Vagina (tissue), 2 donors: ENCODE measurements around the gene LHX4. TPM values are rescaled to one million over a fixed set of nuclear protein-coding genes. Genes with fewer than 3 reads are reported as not detected.

Source experiments
- DNase-seq, 2 donors: peaks; one replicate each; pipeline ENCODE4 v3.0.0-alpha.2; 2017; ENCODE audit errors: extremely low spot score in 2 of 2
- H3K27ac ChIP-seq: fragments of 200-600 bp; sonication (generic); one replicate; pipeline ENCODE4 v1.5.1; 2019
- H3K27me3 ChIP-seq: fragments of 200-600 bp; sonication (generic); one replicate; pipeline ENCODE4 v1.5.1; 2019
- H3K36me3 ChIP-seq, 2 donors: fragments of 200-600 bp; sonication (generic); one replicate each; pipeline ENCODE4 v1.5.1; 2017 to 2019
- H3K4me1 ChIP-seq: fragments of 200-600 bp; sonication (generic); one replicate; pipeline ENCODE4 v1.5.1; 2019
- H3K4me3 ChIP-seq, 2 donors: fragments of 200-600 bp; sonication (generic); 1 replicate in 1 of 2; 2 replicates in 1 of 2; pipeline ENCODE4 v1.5.1; 2016 to 2019
- H3K9me3 ChIP-seq: fragments of 200-600 bp; sonication (generic); one replicate; pipeline ENCODE4 v1.5.1; 2019
- POLR2A ChIP-seq, 2 donors: fragments of 450-650 bp; IDR thresholded peaks; one replicate each; pipeline ENCODE4 v1.6.1; 2017; ENCODE audit warnings: antibody characterized with exemption in 2 of 2, mild to moderate bottlenecking in 2 of 2, moderate library complexity in 2 of 2
- POLR2AphosphoS5 ChIP-seq, 2 donors: sonication (generic); formaldehyde crosslinking; IDR thresholded peaks; one replicate each; pipeline ENCODE4 v1.9.0; 2017; ENCODE audit warnings: antibody characterized with exemption in 2 of 2, mild to moderate bottlenecking in 2 of 2, low read depth in 1 of 2; ENCODE audit not compliant: insufficient read depth in 1 of 2
- intact Hi-C: fragments of 100-400 bp; cut with DNase I; formaldehyde crosslinking; loops from one replicate; pipeline ENCODE4 v1.15.1; 2023
- total RNA-seq: library from RNA; depleted of rRNA; stranded (reverse); fragments of >200 nt; gene quantifications from one replicate; pipeline ENCODE4 v1.2.3, GENCODE V29; 2016
- TF ChIP-seq, protein P1 (sequence below), 3 experiments: fragments of 450-650 bp in 2 of 3; fragments of 200-600 bp in 1 of 3; sonication (generic) in 1 of 3; IDR thresholded peaks; one replicate each; pipeline ENCODE4 v1.5.1; 2017 to 2019; ENCODE audit warnings: antibody characterized with exemption in 3 of 3, mild to moderate bottlenecking in 2 of 3, moderate library complexity in 2 of 3

The LHX4 gene
- total RNA-seq, 1 donor from 2014 or later: 0.98 TPM

DNA sequence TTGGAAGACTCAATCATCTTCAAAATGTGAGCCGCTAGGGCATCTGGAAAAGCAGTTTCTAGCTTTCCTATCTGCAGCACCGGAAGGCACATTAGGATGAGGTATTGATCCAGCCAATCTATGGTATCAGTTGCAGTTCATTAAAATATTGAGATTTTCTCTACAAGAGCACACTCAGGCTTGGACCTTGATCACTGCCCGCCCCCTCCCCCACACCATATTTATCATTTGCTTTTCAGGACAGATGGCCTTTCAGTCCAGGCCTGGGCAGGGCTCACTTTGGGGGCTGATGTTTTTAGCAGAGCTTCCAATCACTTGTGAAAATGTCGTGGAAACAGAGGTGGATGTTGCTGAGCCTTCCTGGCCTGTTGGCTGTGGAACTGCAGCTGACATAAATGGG, 17.5 kb downstream of the LHX4 start:
- Histone ChIP-seq H3K36me3 (no peaks in the 10 kb centered on the region), H3K4me3 (no peak overlapping the region), H3K27me3 (no peaks in the 10 kb centered on the region), H3K27ac (no peak overlapping the region), H3K9me3 (no peaks in the 10 kb centered on the region), H3K4me1 (no peaks in the 10 kb centered on the region)
- TF ChIP-seq POLR2AphosphoS5 (IDR thresholded peaks at IDR 0.05; ENCODE audit: insufficient read depth in 1 of 2, low read depth in 1 of 2) (no peak), POLR2A (IDR thresholded peaks at IDR 0.05) (no peak)
- TF ChIP-seq, protein P1, sequence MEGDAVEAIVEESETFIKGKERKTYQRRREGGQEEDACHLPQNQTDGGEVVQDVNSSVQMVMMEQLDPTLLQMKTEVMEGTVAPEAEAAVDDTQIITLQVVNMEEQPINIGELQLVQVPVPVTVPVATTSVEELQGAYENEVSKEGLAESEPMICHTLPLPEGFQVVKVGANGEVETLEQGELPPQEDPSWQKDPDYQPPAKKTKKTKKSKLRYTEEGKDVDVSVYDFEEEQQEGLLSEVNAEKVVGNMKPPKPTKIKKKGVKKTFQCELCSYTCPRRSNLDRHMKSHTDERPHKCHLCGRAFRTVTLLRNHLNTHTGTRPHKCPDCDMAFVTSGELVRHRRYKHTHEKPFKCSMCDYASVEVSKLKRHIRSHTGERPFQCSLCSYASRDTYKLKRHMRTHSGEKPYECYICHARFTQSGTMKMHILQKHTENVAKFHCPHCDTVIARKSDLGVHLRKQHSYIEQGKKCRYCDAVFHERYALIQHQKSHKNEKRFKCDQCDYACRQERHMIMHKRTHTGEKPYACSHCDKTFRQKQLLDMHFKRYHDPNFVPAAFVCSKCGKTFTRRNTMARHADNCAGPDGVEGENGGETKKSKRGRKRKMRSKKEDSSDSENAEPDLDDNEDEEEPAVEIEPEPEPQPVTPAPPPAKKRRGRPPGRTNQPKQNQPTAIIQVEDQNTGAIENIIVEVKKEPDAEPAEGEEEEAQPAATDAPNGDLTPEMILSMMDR (IDR thresholded peaks at IDR 0.05): no peak
- intact Hi-C loops: no loop called here
- no peak for DNase-seq

DNA sequence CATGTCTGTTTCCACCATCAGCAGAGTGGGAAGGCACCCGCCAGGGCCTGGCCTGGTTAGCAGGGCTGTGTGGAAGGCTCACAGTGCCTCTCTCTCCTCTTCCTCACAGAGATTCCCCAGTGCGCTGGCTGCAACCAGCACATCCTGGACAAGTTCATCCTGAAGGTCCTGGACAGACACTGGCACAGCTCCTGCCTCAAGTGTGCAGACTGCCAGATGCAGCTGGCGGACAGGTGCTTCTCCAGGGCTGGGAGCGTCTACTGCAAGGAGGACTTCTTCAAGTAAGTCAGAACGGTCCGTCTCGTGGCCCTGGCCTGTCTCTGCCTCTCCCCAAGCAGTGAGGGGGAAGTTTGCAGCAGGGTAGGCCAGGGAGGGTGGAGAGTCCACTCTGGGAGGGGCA, 18.1 kb downstream of the LHX4 start:
- no peak for DNase-seq
- Histone ChIP-seq H3K27ac (no peak overlapping the region), H3K9me3 (no peaks in the 10 kb centered on the region), H3K4me3 (no peak overlapping the region), H3K27me3 (no peaks in the 10 kb centered on the region), H3K4me1 (no peaks in the 10 kb centered on the region), H3K36me3 (no peaks in the 10 kb centered on the region)
- TF ChIP-seq POLR2A (IDR thresholded peaks at IDR 0.05) (no peak), POLR2AphosphoS5 (IDR thresholded peaks at IDR 0.05; ENCODE audit: insufficient read depth in 1 of 2, low read depth in 1 of 2) (no peak)
- TF ChIP-seq, protein P1 (IDR thresholded peaks at IDR 0.05): no peak
- intact Hi-C loops: no loop called here

DNA sequence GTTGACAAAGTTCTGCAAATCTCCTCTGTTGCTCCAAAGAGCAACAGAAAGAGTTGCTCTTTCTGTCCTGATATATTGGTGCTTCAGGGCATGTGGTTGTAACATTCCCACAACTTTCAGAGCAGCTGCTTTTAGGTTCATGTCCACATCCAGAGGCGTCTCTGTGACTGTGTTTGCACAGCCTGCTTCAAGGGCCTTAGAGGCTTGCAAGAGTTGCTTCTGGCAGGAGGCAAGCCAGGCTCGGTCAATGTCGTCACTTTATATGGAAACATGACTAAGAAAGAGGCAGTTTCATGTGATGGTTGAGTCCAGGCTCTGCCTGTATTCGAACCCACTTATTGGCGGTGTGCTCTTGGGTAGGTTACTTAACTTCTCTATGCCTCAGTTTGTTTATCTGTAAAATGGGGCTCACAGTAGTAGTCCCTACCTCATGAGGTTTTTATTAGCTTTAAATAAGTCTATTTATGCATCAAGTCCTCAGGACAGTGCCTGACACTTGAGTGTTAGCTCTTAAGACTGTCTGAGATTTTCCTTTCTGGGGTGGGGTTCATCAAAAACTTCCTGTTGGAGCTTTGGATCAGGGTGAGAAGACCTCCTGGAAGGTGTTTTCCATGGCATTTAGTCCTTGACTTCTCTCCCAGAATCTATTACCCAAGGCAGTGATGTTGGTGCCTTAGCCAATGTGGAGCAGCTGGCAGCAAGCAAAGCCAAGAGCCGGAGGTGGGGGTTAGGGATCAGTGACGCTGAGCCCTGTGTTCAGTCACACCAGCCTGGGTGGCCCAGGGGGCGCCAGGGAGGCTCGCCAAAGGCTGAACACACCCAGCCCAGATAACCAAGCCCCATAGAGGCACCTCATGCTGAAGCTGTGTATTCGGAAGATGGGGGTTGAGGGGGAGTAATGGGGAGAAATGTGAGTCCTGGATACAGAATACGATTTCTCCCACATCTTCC, 18.9 kb downstream of the LHX4 start:
- intact Hi-C loops: no loop called here
- TF ChIP-seq, protein P1 (IDR thresholded peaks at IDR 0.05): no peak
- TF ChIP-seq POLR2A (IDR thresholded peaks at IDR 0.05) (no peak), POLR2AphosphoS5 (IDR thresholded peaks at IDR 0.05; ENCODE audit: insufficient read depth in 1 of 2, low read depth in 1 of 2) (no peak)
- no peak for DNase-seq
- no peaks in the 10 kb centered on the region for H3K36me3 ChIP-seq
- H3K4me1 ChIP-seq: no peaks in the 10 kb centered on the region
- no peaks in the 10 kb centered on the region for H3K27me3 ChIP-seq
- H3K9me3 ChIP-seq: no peaks in the 10 kb centered on the region
- no peak overlapping the region for H3K4me3 ChIP-seq
- H3K27ac ChIP-seq: no peak overlapping the region

DNA sequence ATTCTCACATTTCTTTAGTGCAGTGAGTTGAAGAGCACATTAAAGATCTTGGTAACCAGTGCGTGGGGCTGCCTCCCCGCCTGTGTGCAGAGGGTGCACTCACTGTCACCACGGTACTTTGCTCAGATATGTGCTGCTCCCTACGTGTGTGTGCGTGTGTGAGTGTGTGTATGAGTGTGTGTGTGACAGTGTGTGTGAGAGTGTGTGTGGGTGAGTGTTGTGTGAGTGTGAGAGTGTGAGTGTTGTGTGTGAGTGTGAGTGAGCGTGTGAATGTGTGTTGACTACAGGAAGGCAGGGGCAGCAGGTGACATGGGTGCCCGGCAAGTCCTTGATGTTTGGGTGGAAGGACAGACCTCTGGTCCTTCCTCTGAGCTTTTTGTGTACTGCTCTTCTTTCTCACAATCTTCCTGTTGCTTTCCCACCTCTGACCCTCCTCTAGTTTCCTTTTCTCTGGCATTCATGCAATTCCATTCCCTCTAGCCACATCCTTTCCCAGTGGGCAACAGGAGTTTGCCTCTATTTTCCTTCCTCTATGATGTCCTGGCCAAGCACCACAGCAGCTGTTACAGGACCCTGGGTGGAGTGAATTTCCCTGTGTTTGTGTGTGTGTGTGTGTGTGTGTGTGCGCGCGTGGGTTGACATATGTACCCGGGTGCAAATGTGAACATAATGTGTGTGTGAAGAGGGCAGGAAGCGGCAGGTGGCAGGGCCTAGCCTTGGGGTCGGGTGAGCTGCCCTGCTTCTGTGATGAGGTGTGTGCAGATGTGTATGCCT, 19.8 kb downstream of the LHX4 start:
- H3K4me1 ChIP-seq: no peaks in the 10 kb centered on the region
- H3K27me3 ChIP-seq: no peaks in the 10 kb centered on the region
- H3K4me3 ChIP-seq: no peak overlapping the region
- no peak for DNase-seq
- no peak for TF ChIP-seq POLR2AphosphoS5 (IDR thresholded peaks at IDR 0.05; ENCODE audit: insufficient read depth in 1 of 2, low read depth in 1 of 2)
- TF ChIP-seq POLR2A (IDR thresholded peaks at IDR 0.05): no peak
- H3K27ac ChIP-seq: no peak overlapping the region
- H3K9me3 ChIP-seq: no peaks in the 10 kb centered on the region
- intact Hi-C loops: loop anchor here (10.0 kb wide), 1 partner anchor 225 kb away; no protein-coding TSS in a partner anchor
- no peaks in the 10 kb centered on the region for H3K36me3 ChIP-seq

DNA sequence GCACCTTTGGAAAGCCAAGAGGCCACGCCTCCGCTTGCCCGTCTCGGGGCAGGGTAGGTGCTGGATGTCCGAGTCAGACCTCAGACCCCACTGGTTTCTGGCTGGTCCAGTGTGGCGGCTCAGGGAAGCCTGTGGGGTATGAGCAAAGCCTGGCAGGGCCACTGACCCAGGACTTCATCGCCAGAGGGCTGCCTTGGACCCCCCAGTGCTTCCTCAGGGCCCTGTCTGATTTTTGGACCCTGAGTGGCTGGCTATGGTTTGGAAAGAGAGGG, 20.4 kb downstream of the LHX4 start:
- H3K4me3 ChIP-seq: no peak overlapping the region
- no peaks in the 10 kb centered on the region for H3K27me3 ChIP-seq
- TF ChIP-seq POLR2A (IDR thresholded peaks at IDR 0.05): no peak
- TF ChIP-seq POLR2AphosphoS5 (IDR thresholded peaks at IDR 0.05; ENCODE audit: insufficient read depth in 1 of 2, low read depth in 1 of 2): no peak
- TF ChIP-seq, protein P1 (IDR thresholded peaks at IDR 0.05): no peak
- intact Hi-C loops: loop anchor here (10.0 kb wide), 1 partner anchor 224 kb away; no protein-coding TSS in a partner anchor
- no peaks in the 10 kb centered on the region for H3K9me3 ChIP-seq
- no peaks in the 10 kb centered on the region for H3K36me3 ChIP-seq
- no peak for DNase-seq
- H3K4me1 ChIP-seq: no peaks in the 10 kb centered on the region
- H3K27ac ChIP-seq: no peak overlapping the region
